HG02798 (cell line): Measurements from ENCODE around the gene UTF1.
"Not testable (repeated sequence)": the region's sequence is repeated elsewhere in the genome, so short reads cannot be mapped to it uniquely, and the experiment has no call there.

Experiments
- ATAC-seq: cut with Tn5 transposase; IDR thresholded peaks from one replicate; pipeline ENCODE4 v1.9.1; 2021; ENCODE audit warnings: mild to moderate bottlenecking; ENCODE audit not compliant: unreplicated experiment, poor library complexity

The UTF1 gene

DNA sequence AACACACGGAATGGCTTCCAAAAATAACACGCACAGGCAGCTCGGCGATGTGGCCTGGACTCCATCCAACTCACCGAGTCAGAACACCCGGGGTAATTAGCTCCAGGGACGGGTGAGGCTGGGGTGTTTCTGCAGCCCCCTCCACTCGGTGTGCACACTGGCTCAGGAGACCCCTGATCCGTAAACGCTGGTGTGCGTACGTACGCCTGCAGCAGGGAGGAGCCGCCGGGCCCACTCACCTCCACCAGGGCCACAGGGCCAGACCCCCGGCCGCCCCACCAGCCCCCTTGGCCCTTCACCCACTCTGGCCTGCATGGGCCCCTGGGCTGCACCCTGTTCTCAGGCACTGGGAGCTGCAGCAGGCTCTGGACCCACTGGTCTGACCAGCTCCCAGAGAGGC is 22.4 kb upstream of the UTF1 start:
- no peak for ATAC-seq

DNA sequence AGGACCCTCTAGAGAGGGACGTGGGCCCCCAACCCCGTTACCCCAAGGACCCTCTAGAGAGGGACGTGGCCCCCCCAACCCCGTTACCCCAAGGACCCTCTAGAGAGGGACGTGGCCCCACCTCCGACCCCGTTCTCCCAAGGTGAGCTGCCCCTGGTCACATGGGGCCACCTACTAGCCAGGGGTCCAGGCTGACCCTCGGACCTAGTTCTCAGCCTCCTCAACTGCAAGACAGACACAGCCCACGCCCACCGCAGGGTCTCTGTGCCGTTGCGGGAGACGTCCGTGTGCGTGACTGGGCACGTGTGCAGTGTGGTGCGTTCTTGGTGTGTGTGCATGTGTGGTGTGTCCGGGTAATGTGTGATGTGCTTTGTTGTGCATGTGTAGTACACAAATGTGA is 21.6 kb upstream of the UTF1 start:
- ATAC-seq, result no peak

DNA sequence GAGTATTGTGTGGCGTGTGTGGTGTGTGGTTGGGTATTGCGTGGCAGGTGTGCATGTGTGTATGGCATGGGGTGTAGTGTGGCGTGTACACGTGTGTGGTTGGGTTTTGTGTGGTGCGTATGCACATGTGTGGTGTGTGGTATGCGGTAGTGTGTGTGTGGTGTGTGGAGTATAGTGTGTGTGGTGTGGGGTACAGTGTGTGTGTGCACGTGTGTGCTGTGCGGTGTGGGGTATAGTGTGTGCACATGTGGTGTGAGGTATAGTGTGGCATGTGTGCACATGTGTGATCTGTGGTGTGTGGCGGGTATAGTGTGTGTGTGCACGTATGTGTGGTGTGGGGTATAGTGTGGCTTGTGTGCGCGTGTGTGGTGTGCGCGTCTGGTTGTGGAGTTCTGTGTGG is 20.9 kb upstream of the UTF1 start:
- no peak for ATAC-seq

DNA sequence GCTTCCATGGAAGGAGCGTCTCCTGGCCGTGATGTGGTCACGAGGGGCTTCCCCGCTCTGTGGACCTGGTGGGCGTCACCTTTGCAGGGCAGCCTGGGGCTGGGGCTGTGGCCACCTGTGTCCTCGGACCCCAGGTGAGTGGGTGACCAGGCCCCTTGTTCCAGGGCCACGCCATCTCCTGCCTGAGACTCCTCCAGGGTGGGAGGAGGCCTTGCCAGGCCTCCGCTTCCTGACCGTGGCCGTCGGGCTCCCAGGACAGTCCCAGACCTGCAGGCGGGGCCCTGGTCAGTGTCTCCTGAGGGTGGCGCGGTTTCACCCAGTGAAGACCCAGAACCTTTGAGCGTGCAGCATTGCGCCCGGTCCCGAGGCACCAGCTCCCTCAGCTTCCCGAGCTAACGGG is 20.4 kb upstream of the UTF1 start:
- ATAC-seq, result no peak

DNA sequence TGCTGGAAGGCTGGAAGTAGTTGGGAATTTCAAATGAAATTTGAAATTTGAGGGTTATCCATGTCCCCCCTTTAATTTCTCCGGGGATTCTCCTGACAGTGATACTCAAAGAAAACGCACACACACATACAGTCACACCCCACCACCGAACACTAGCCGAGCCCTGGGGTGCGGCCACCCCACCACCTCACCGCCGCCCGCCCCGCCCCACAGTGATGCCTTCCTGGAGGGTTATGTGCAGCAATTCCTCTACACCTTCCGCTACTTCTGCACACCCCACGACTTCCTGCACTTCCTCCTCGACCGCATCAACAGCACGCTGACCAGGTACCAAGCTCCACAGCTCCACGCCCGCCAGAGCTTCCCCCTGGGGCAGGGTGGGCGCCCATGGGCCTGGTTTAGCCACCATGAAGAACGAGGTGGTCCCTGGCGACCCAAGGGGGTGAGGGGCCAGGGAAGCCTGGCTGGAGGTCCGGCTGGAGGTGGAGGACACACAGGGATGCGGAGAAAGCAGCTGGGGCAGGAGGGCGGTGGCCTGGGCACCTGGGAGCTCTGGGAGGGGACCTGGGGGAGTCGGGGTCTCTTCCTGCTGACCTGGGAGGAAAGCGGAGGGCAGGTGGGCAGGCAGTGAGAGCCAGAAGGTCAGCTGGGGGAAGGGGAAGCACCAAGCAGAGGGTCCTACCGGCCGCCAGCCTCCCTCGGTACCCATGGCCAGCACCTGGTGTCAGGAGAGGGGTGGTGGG is 19.4 kb upstream of the UTF1 start:
- no peak for ATAC-seq

DNA sequence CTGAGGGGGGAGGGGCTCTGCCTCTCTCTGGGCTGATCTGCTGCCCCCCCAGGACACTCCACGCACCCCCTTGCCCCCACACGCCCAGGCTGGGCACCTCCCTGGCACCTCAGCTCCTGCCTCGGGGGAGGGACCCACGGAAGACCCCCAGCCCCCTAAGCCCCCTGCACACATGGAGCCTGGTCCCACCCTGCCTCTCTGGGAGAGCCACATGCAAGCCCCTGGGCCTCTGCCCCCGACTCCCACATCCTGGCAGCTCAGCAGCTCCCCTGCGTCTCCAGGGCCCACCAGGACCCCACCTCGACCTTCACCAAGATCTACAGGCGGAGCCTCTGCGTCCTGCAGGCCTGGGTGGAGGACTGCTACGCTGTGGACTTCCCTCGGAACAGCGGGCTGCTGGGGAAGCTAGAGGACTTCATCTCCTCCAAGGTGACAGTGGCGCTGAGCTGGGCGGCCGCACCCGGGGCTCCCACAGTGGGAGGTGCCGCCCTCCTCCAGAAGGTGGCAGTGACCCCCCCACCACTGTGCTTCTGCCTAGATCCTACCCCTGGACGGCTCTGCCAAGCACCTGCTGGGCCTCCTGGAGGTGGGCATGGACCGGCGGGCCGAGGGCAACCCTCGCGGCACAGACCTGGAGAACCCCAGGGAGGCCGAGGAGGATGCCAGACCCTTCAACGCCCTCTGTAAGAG is 18.7 kb upstream of the UTF1 start:
- ATAC-seq, result no peak

DNA sequence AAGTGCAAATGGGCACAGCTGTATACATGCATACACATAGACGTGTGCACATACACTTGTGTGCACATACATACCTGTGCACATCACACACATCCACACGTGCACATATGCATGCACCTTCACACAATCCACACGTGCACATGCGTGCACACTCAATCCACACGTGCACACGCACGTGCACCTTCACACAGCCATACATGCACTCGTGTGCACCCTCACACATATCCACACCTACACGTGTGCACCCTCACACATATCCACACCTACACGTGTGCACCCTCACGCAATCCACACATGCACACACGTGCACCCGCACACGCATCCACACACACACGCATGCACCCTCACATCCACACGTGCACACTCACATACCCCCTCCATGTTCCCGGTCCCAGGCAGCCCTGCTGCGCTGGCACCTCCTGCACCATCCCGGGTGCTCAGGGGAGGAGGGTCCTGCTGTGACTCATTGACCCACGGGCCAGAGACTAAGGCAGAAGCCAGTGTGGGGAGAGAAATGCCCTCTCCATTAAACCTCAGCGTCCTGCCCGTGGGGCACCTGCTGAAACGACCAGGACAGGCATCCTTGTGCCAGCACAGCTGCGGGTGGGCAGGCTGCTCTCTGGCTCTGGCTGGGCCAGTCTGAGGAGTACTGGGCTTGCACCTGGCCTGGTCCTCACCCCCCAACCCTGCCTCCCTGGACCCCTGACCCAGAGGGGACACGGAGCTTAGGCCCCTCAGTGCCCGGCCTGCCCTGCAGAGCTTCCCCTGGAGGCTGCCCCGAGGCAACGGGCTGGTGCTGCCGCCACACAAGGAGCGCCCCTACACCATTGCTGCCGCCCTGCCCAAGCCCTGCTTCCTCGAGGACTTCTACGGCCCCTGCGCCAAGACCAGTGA is 17.8 kb upstream of the UTF1 start:
- ATAC-seq, result no peak

DNA sequence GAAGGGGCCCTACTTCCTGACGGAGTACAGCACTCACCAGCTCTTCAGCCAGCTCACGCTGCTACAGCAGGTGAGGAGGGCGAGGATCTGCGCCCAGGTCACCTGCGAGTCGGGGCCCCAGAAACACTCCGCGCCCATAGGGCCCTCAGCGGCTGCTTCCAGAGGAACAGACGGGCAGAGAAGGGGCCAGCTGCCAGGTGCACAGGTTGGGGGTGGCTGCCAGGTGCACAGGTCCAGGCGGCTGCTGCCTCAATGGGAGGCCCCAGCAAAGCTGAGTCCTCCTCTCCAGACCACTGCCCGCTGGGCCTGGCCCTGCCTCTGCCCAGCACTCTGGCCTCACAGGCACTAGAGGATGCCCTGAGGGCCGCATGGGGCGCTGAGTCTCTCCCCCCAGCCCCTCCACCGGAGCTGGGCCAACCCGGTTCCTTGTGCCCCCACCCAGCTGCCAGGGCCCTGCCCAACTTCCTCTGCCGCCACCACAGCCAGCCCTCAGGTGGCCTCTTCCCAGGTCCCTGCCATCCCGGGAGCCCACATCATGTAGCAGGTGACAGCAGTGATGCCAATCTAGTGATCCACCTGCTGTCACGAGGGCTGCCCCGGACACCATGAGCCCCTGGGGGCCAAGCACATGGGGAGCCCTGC is 17.0 kb upstream of the UTF1 start:
- ATAC-seq, result no peak

DNA sequence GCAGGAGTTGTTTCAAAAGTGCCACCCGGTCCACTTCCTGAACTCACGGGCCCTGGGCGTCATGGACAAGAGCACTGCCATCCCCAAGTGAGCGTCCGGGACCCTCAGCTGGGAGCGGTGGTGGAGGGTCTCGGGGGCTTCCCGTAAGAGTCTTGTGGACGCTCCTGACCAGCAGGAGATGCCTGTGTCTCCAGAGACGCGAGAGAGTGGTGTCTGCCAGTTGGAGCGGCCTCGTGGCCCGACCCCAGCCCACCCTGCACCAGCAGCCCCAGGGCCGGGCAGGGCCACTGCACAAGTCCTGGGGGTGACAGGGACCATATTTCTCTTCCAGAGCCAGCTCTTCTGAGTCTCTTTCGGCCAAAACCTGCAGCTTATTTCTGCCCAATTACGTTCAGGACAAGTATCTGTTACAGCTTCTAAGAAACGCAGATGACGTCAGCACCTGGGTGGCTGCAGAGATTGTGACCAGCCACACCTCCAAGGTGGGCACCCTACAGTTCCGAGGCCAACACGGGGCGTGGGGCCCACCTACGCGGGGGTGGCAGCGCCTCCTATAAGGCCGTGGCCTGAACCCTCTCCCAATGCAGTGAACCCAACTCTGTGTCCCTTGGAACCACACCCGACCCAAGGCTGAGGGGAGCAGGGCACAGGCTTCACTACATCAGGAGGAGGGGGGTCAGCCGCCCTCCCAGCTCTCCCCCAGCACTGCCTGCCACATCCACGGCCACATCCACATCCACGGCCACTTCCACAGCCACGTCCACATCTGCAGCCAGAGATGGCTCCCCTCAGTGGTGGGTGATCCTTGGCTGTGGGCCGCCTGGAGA is 16.2 kb upstream of the UTF1 start:
- ATAC-seq, result no peak

DNA sequence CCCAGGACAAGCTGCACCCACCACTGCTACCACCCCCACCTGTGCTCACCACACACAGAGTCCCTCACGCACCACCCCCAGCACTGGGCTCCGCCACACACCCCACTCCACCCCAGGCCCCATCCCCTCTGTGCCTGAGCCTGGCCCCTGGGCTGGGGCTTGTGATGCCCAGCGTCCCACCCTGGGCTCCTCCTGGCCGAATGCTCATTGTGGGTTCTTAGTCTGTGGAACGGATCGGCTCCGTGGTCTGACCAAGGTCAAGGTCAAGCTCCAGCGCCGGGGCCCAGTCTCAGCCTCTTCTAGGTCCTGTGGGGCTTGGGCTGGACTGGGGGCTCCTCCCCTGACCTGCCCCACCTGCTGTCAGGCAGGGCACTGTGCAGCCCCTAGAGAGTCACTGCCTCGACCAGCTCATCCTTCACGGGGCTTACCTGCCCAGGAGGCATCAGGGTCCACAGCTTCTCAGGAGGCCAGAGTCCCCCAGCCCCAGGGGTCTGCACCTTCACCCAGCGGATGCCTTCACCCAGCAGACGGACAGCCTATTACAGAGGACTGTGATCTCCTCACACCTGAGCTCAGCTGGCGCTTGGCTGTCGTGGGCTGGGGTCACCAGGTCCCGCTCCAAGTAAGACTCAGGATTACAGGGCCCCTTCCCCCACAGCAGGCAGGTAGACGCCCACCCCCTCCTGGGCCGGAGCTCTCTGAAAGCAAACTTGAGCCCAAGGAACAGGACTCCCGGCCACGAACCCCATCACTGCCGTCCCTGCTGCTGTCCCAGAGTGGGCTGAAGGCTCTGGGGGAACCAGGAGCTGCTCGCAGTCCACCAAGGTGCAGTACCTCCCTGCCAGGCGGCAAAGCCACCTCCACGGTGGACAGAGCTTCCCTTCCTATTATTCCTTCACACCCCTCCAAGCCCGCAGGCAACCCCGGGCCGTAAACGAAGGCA is 15.3 kb upstream of the UTF1 start:
- ATAC-seq, result no peak

DNA sequence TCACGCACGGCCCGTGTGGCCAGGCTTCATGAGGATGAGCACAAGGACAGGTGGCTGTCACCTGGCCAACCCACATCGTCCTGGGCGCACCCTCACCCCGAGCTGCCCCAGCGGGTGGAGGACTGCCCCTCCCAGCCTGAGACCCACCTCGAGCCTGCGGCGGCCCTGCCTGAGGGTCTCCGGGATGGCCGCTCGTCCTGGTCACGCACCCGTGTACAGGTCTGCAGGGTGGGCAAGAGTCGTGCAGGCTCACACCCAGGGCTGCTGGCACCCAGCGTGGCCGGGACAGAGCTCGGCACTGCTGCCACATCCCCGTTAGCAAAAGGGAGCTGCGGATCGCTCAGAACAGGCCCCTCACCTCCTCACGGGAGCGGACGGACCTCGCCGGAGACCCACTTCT is 14.4 kb upstream of the UTF1 start:
- ATAC-seq, result no peak

DNA sequence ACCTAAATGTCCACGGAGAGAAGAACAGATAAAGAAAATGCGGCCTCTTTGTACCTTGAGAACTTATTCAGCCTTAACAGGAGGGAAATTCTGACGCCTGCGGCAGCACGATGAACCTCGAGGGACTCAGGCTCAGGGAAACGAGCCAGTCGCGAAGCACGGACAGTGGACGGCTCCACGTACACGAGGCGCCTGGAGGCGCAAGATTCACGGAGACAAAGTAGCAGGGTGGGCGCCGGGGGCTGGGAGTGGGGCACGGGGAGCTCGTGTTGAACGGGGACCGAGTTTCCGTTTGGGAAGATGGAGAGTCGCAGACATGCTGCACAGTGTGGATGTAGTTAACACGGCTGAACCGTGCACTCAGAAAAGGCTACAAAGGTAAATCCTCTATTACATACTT is 13.2 kb upstream of the UTF1 start:
- ATAC-seq, result no peak

DNA sequence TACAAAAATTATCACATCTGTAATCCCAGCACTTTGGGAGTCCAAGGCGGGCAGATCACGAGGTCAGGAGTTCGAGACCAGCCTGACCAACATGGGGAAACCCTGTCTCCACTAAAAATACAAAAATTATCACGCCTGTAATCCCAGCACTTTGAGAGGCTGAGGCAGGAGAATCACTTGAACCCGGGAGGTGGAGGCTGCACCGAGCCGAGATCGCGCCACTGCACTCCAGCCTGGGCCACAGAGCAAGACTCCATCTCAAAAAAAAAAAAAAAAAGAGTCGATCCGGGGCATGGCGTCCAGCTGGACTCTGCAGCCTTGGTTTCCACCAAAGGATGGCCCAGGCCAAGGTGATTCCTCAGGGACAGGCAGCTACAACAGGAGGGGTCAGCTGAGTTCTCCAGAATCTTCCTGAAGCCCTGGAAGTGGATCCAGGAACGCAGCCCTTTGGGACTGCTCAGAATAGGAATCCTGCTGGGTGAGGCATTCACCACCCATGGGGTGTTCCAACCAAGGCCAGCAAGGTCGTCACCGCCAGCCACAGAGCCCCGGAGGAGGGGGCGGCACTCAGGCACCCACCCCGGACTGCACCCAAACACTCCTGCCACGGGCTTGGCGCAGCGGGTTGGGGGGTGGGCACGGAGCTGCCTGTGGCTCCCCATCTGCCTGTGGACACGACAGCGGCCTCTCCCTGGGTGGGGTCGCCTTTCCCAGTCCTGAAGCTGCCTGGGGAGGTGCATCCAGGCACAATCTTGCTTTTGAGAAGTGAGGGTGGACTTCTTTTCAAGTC is 12.0 kb upstream of the UTF1 start:
- ATAC-seq, result no peak

DNA sequence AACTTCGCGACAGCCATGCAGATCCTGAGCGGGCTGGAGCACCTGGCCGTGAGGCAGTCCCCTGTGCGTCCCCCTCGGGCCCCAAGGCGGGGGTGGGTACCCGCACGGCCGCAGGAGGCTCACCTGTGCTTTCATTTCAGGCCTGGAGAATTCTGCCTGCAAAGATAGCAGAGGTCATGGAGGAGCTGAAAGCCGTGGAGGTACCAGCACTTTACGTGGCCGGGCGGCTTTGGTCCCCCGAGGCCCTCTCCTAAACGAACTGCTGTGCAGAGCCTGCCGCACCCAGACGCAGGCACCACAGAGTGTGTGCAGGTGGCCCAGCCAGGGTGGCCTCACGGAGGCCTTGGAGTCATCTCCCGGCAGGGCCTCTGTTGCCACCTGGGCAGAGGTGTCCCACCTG is 11.1 kb upstream of the UTF1 start:
- ATAC-seq, result no peak

DNA sequence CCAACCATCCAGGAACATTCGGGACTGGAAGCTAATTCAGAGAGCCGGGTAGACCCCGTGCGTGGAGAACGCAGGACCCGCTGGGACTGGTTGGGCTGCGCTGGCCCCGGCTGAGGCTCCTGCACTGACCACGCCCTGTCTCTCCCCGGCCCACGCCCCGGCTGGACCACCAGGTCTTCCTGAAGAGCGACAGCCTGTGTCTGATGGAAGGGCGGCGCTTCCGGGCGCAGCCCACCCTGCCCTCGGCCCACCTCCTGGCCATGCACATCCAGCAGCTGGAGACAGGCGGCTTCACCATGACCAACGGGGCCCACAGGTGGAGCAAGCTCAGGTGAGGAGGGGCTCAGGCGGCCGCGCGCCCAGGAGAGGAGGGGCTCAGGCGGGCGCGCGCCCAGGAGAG is 10.2 kb upstream of the UTF1 start:
- ATAC-seq, result no peak

DNA sequence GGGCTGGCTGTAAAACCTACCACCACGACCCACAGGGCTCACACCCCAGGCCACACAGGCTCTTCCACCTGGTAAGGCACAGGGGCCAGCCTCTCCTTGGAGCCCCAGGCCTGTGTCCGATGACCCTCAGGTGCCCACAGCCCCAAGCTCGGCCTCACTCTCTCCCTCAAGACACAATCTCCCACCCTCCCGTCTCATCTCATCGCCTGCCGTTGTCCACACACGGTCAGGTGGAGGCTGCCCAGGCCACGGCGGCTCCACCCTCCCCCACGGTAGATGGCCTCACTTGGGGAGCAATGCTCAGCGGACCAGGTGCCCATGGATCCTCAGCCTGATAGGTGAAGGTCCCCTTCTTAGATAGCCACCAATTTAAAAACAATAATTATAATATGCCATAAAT is 8.7 kb upstream of the UTF1 start:
- ATAC-seq, result no peak

DNA sequence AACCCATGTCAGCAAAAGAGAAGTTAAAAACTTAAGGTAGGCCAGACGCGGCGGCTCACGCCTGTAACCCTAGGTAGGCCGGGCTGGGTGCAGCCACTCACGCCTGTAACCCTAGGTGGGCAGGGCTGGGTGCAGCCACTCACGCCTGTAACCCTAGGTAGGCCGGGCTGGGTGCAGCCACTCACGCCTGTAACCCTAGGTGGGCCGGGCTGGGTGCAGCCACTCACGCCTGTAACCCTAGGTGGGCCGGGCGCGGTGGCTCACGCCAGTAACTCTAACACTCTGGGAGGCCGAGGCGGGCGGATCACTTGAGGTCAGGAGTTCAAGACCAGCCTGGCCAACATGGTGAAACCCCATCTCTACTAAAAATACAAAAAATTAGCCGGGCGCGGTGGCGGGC is 8.3 kb upstream of the UTF1 start:
- not testable (repeated sequence) for ATAC-seq

DNA sequence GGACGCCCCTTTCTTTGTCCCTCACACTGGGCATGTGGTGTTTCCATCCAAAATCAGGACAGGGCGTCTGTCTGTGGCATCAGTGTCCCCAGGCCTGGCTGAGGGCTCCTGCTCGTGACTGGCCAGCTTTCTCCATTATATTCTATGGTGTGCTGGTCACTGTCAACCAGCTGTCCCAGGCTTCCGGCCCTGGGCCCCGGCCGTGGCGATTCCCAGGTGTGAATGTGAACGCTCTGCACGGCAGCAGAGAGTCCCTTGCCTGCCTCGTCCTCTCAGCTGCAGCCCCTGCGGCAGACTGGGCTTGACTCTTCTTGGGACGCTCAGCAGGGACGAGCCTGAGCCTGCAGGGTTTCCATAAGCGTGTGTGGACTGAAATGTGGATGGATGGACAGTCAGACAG is 5.9 kb upstream of the UTF1 start:
- ATAC-seq, result no peak
